HepG2 (cell line): ENCODE measurements around the gene NPIPB13. TPM values are rescaled to one million over a fixed set of nuclear protein-coding genes. Genes with fewer than 3 reads are reported as not detected.

Source experiments
- polyA plus RNA-seq, 8 experiments: library from polyadenylated mRNA; depleted of rRNA in 3 of 8; stranded (reverse) in 7 of 8; unstranded in 1 of 8; fragments of >200 nt; fragmentation: Illumina TruSeq in 4 of 8; extraction: Trizol in 4 of 8; gene quantifications; 2 replicates each; pipeline versions ENCODE4 v1.2.1 to v1.2.3, GENCODE V29; 2011 to 2016; ENCODE audit warnings: low read depth in 4 of 8, missing spikeins in 1 of 8, mixed read lengths in 1 of 8; ENCODE audit not compliant: insufficient read depth in 1 of 8
- small RNA-seq, 3 experiments: library from RNA; depleted of rRNA; stranded (forward); fragments of <200 nt; gene quantifications; one replicate each; pipeline ENCODE3, GENCODE V24; 2012; ENCODE audit warnings: low read depth in 2 of 3, low replicate concordance in 1 of 3; ENCODE audit not compliant: insufficient read length in 3 of 3, insufficient read depth in 2 of 3
- total RNA-seq, 5 experiments: library from RNA; depleted of rRNA; stranded (reverse); fragments of >200 nt; fragmentation: Illumina TruSeq; extraction: Trizol; gene quantifications; 2 replicates each; pipeline ENCODE4 v1.2.3, GENCODE V29; 2016; ENCODE audit warnings: low read depth in 1 of 5

Gene NPIPB13
- total and polyA plus RNA-seq, 2 of the 13 experiments (the other 11 are each of a cell fraction or from before 2014, with no cell fraction given), result 1.00 to 4.4 TPM

Small RNAs within 50 kb of the gene (small RNA-seq; reads per million reads assigned to genes)
- 0 reads per million in 3 experiments for gene AC106782.4

Other genes with a start within 250 kb of the NPIPB13 start
- gene DOC2A, start 237.5 kb downstream of the NPIPB13 start, total RNA-seq (2016; rRNA removed; fragmentation: Illumina TruSeq; extraction: Trizol), result 0.15 and 0.21 TPM in 2 replicates
- gene DOC2A, start 237.5 kb downstream of the NPIPB13 start, polyA plus RNA-seq (2011; rRNA removed), result 0.55 and 1.4 TPM in 2 replicates
- gene C16orf92, start 225.3 kb downstream of the NPIPB13 start, total RNA-seq (2016; rRNA removed; fragmentation: Illumina TruSeq; extraction: Trizol), result not detected in 2 replicates
- gene C16orf92, start 225.3 kb downstream of the NPIPB13 start, polyA plus RNA-seq (2011; rRNA removed), result not detected in 2 replicates
- not detected in 2 replicates for gene TLCD3B, start 217.2 kb downstream of the NPIPB13 start, total RNA-seq (2016; rRNA removed; fragmentation: Illumina TruSeq; extraction: Trizol)
- gene TLCD3B, start 217.2 kb downstream of the NPIPB13 start, polyA plus RNA-seq (2011; rRNA removed), result 0.24 TPM in 1 of 2 replicates, not detected in the other
- gene ALDOA, start 182.7 kb downstream of the NPIPB13 start, total RNA-seq (2016; rRNA removed; fragmentation: Illumina TruSeq; extraction: Trizol), result 925 and 999 TPM in 2 replicates
- gene ALDOA, start 182.7 kb downstream of the NPIPB13 start, polyA plus RNA-seq (2011; rRNA removed), result 1,884 and 1,912 TPM in 2 replicates
- gene PPP4C, start 172.5 kb downstream of the NPIPB13 start, total RNA-seq (2016; rRNA removed; fragmentation: Illumina TruSeq; extraction: Trizol), result 176 and 177 TPM in 2 replicates
- 220 and 272 TPM in 2 replicates for gene PPP4C, start 172.5 kb downstream of the NPIPB13 start, polyA plus RNA-seq (2011; rRNA removed)
- 0.24 TPM in 1 of 2 replicates, not detected in the other for gene TBX6, start 156.6 kb downstream of the NPIPB13 start, total RNA-seq (2016; rRNA removed; fragmentation: Illumina TruSeq; extraction: Trizol)
- gene TBX6, start 156.6 kb downstream of the NPIPB13 start, polyA plus RNA-seq (2011; rRNA removed), result 0.42 and 0.51 TPM in 2 replicates
- gene YPEL3, start 152.3 kb downstream of the NPIPB13 start, total RNA-seq (2016; rRNA removed; fragmentation: Illumina TruSeq; extraction: Trizol), result 4.8 and 5.4 TPM in 2 replicates
- gene YPEL3, start 152.3 kb downstream of the NPIPB13 start, polyA plus RNA-seq (2011; rRNA removed), result 47.0 and 63.6 TPM in 2 replicates
- 14.3 and 20.6 TPM in 2 replicates for gene GDPD3, start 134.9 kb downstream of the NPIPB13 start, total RNA-seq (2016; rRNA removed; fragmentation: Illumina TruSeq; extraction: Trizol)
- gene GDPD3, start 134.9 kb downstream of the NPIPB13 start, polyA plus RNA-seq (2011; rRNA removed), result 18.7 and 21.2 TPM in 2 replicates
- gene MAPK3, start 125.3 kb downstream of the NPIPB13 start, total RNA-seq (2016; rRNA removed; fragmentation: Illumina TruSeq; extraction: Trizol), result 27.7 and 32.5 TPM in 2 replicates
- gene MAPK3, start 125.3 kb downstream of the NPIPB13 start, polyA plus RNA-seq (2011; rRNA removed), result 168 and 206 TPM in 2 replicates
- 5.4 and 6.5 TPM in 2 replicates for gene CORO1A, start 64.9 kb downstream of the NPIPB13 start, total RNA-seq (2016; rRNA removed; fragmentation: Illumina TruSeq; extraction: Trizol)
- gene CORO1A, start 64.9 kb downstream of the NPIPB13 start, polyA plus RNA-seq (2011; rRNA removed), result 9.5 and 12.9 TPM in 2 replicates
- 295 and 354 TPM in 2 replicates for gene BOLA2B, start 54.8 kb downstream of the NPIPB13 start, total RNA-seq (2016; rRNA removed; fragmentation: Illumina TruSeq; extraction: Trizol)
- 63.8 and 97.0 TPM in 2 replicates for gene BOLA2B, start 54.8 kb downstream of the NPIPB13 start, polyA plus RNA-seq (2011; rRNA removed)
- 13.4 and 37.1 TPM in 2 replicates for gene SLX1A, start 54.6 kb downstream of the NPIPB13 start, total RNA-seq (2016; rRNA removed; fragmentation: Illumina TruSeq; extraction: Trizol)
- gene SLX1A, start 54.6 kb downstream of the NPIPB13 start, polyA plus RNA-seq (2011; rRNA removed), result 9.1 and 12.0 TPM in 2 replicates
- gene SULT1A3, start 49.2 kb downstream of the NPIPB13 start, total RNA-seq (2016; rRNA removed; fragmentation: Illumina TruSeq; extraction: Trizol), result 20.7 and 28.3 TPM in 2 replicates
- gene SULT1A3, start 49.2 kb downstream of the NPIPB13 start, polyA plus RNA-seq (2011; rRNA removed), result 15.4 and 21.0 TPM in 2 replicates
- gene CD2BP2, start 106.8 kb upstream of the NPIPB13 start, total RNA-seq (2016; rRNA removed; fragmentation: Illumina TruSeq; extraction: Trizol), result 54.6 and 69.9 TPM in 2 replicates
- 24.9 and 27.3 TPM in 2 replicates for gene CD2BP2, start 106.8 kb upstream of the NPIPB13 start, polyA plus RNA-seq (2011; rRNA removed)
- gene TBC1D10B, start 122.0 kb upstream of the NPIPB13 start, total RNA-seq (2016; rRNA removed; fragmentation: Illumina TruSeq; extraction: Trizol), result 20.8 and 24.8 TPM in 2 replicates
- gene TBC1D10B, start 122.0 kb upstream of the NPIPB13 start, polyA plus RNA-seq (2011; rRNA removed), result 15.7 and 16.4 TPM in 2 replicates
- gene MYL11, start 126.3 kb upstream of the NPIPB13 start, total RNA-seq (2016; rRNA removed; fragmentation: Illumina TruSeq; extraction: Trizol), result not detected in 2 replicates
- gene MYL11, start 126.3 kb upstream of the NPIPB13 start, polyA plus RNA-seq (2011; rRNA removed), result not detected in 2 replicates
- 0.18 and 0.27 TPM in 2 replicates for gene SEPTIN1, start 134.1 kb upstream of the NPIPB13 start, total RNA-seq (2016; rRNA removed; fragmentation: Illumina TruSeq; extraction: Trizol)
- 0.67 and 0.94 TPM in 2 replicates for gene SEPTIN1, start 134.1 kb upstream of the NPIPB13 start, polyA plus RNA-seq (2011; rRNA removed)
- gene ZNF48, start 146.9 kb upstream of the NPIPB13 start, total RNA-seq (2016; rRNA removed; fragmentation: Illumina TruSeq; extraction: Trizol), result 10.9 and 12.3 TPM in 2 replicates
- 9.9 and 11.7 TPM in 2 replicates for gene ZNF48, start 146.9 kb upstream of the NPIPB13 start, polyA plus RNA-seq (2011; rRNA removed)
- gene ZNF771, start 159.1 kb upstream of the NPIPB13 start, total RNA-seq (2016; rRNA removed; fragmentation: Illumina TruSeq; extraction: Trizol), result 10.9 and 11.8 TPM in 2 replicates
- gene ZNF771, start 159.1 kb upstream of the NPIPB13 start, polyA plus RNA-seq (2011; rRNA removed), result 5.0 and 5.4 TPM in 2 replicates
- gene DCTPP1, start 181.6 kb upstream of the NPIPB13 start, total RNA-seq (2016; rRNA removed; fragmentation: Illumina TruSeq; extraction: Trizol), result 74.4 and 105 TPM in 2 replicates
- gene DCTPP1, start 181.6 kb upstream of the NPIPB13 start, polyA plus RNA-seq (2011; rRNA removed), result 52.9 and 54.8 TPM in 2 replicates
- 20.7 and 56.3 TPM in 2 replicates for gene SEPHS2, start 197.4 kb upstream of the NPIPB13 start, total RNA-seq (2016; rRNA removed; fragmentation: Illumina TruSeq; extraction: Trizol)
- gene SEPHS2, start 197.4 kb upstream of the NPIPB13 start, polyA plus RNA-seq (2011; rRNA removed), result 127 and 128 TPM in 2 replicates
- gene ITGAL, start 224.3 kb upstream of the NPIPB13 start, total RNA-seq (2016; rRNA removed; fragmentation: Illumina TruSeq; extraction: Trizol), result 0.51 and 0.86 TPM in 2 replicates
- gene ITGAL, start 224.3 kb upstream of the NPIPB13 start, polyA plus RNA-seq (2011; rRNA removed), result 1.2 TPM in 2 replicates